ENCODE measurements around the gene DCST2. TPM values are rescaled to one million over a fixed set of nuclear protein-coding genes. Genes with fewer than 3 reads are reported as not detected.

The DCST2 gene
- total RNA-seq, 1 experiment from 2014 or later, result 0.31 TPM

DNA sequence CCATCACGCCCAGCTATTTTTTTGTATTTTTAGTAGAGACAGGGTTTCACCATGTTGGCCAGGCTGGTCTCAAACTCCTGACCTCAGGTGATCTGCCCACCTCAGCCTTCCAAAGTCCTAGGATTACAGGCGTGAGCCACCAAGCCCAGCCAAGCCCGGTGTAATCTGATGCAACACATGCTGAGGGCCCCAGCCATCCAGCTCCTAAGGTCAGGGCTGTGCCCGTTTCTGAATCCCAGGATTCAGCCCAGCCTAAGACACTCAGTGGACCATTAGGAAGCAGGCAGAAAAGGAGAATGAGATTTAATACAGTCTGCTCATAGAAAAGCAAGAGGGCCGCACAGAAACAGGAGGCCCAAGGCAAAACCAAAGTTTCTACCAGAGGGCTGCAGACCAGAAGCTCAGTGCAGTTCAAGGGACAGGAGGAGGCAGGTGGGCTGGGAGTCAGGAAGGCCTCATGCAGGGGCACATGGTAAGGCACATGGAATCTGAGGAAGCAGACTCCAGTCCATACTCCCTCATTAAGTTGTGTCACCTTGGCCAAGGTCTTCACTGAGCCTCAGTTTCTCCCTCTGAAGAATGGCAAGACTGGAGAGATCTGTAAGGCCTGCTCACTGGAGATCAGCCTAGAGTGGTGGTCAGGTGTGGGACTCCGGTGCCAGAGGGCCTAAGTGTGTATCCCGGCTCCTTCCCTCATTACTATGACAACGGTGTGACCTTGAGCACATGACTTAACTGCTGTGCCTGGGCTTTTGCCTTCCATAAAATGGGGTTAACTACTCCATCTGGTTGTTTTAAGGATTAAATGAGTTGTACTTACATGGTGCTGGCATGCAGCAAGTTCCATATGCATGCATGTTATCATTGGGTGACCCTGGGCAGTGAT, 15.1 kb upstream of the DCST2 start:
- Histone ChIP-seq H3K36me3 (replicated peaks; ENCODE audit: control insufficient read depth, insufficient read depth, low read length) (no peaks in the 10 kb centered on the region), H3K4me3 (ENCODE audit: insufficient read depth, low read depth, low read length) (no peak overlapping the region), H3K27me3 (ENCODE audit: control insufficient read depth, insufficient read depth, low read length) (peaks cover 18% of the 10 kb centered on the region)
- DNase-seq, result no peak

DNA sequence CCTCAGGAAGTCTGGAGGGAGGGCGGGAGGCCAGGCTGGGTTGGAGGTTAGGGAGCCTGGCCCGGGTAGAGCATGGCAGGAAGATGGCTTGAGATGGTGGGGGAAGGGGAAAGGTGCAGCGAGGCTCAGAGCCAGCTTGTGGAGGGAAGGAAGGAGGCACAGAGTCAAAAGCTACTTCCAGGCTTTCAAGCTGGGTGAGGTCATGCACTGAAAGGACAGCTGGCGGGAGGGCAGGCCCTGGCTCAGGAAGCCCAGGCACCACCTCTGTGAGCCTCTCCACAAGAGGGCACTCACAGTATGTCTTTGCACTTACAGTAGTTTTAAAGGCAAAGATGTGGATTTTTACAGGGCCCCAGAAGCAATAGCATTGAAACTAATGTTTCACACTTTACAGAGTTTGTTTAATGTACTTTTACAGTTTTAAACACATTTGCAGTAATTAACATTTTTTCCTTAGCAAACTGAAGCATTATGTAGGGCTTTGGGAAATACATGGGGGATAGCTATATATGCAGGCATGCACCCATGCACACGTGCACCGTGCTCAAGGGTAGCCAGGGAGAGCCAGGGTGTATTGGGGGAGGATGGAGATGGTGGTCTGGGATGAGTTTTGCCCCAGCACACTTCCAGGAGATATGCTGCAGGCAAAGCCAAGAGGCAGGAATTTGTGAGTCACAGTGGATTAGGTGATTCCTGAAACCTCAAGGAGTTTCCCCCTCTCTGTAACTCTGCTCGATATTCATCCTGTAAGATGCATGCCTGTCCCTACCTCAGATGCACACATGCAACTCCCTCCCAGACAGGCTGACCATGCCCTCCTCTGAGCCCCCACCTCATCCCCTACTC, 11.5 kb upstream of the DCST2 start:
- Histone ChIP-seq H3K36me3 (replicated peaks; ENCODE audit: control insufficient read depth, insufficient read depth, low read length) (no peaks in the 10 kb centered on the region), H3K4me3 (ENCODE audit: insufficient read depth, low read depth, low read length) (no peak overlapping the region), H3K27me3 (ENCODE audit: control insufficient read depth, insufficient read depth, low read length) (peaks cover 3% of the 10 kb centered on the region; the same call in 1 of the 2 replicates)
- peak; percentile 95 for DNase-seq

DNA sequence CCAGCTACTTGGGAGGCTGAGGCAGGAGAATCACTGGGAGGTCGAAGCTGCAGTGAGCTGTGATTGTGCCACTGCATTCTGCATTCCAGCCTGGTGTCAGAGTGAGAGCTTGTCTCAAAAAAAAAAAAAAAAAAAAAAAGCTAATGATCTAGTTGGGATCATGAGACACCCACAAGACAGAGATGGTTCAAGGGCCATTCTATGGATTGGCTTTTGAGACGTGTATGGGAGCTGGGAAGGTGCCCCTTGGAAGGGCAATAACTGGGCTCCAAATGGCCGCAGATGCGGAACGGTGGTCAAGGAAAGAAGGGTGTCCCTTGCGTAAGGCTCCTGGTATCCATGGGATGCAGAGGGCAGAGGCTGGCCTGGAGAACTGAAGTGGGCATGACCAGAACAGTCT, 10.8 kb upstream of the DCST2 start:
- no peak overlapping the region for H3K4me3 ChIP-seq (ENCODE audit: insufficient read depth, low read depth, low read length)
- no peak for DNase-seq
- no peaks in the 10 kb centered on the region for H3K36me3 ChIP-seq (replicated peaks; ENCODE audit: control insufficient read depth, insufficient read depth, low read length)
- peaks cover 3% of the 10 kb centered on the region; the same call in 1 of the 2 replicates for H3K27me3 ChIP-seq (ENCODE audit: control insufficient read depth, insufficient read depth, low read length)

DNA sequence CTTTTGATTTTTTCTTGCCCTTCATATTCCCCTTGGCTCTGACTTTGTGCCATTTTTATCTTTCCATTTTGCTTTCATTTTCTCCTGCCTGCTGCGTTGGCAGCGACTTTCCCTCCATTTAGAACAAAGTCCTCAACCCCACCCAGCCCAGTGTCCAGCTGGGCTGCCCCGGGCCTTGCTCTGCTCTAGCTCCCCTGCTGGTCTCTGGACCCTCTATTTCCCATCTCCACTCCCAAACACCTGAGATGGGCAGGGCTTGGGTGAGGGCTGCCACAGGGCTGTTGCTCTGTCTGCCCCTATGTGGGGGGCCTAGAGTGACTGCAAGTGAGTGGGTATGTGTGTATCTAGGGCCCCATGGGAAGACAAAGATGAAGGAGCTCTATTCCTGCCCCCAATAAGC, 10.2 kb upstream of the DCST2 start:
- no peak overlapping the region for H3K4me3 ChIP-seq (ENCODE audit: insufficient read depth, low read depth, low read length)
- peaks cover 7% of the 10 kb centered on the region for H3K27me3 ChIP-seq (ENCODE audit: control insufficient read depth, insufficient read depth, low read length)
- DNase-seq, result no peak
- no peaks in the 10 kb centered on the region for H3K36me3 ChIP-seq (replicated peaks; ENCODE audit: control insufficient read depth, insufficient read depth, low read length)

DNA sequence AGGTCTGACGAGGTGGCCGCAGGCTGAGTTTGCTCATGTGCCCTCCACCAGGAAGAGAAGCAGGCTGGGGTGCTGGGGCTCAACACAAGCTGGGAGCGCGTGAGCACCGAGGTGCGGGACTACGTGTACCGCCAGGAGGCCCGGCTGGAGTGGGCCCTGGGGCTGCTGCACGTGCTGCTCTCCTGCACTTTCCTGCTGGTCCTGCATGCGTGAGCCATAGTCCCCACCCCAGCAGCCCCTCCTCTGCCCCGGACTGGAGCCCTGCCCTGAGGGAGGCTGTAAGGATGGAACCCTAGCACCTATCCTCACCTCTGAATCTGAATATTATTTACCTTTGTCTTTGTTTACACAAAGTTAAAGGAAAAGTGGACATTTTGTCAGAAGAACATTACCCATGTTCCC, 9.7 kb upstream of the DCST2 start:
- Histone ChIP-seq H3K4me3 (ENCODE audit: insufficient read depth, low read depth, low read length) (no peak overlapping the region), H3K27me3 (ENCODE audit: control insufficient read depth, insufficient read depth, low read length) (peaks cover 7% of the 10 kb centered on the region), H3K36me3 (replicated peaks; ENCODE audit: control insufficient read depth, insufficient read depth, low read length) (no peaks in the 10 kb centered on the region)
- DNase-seq, result no peak

DNA sequence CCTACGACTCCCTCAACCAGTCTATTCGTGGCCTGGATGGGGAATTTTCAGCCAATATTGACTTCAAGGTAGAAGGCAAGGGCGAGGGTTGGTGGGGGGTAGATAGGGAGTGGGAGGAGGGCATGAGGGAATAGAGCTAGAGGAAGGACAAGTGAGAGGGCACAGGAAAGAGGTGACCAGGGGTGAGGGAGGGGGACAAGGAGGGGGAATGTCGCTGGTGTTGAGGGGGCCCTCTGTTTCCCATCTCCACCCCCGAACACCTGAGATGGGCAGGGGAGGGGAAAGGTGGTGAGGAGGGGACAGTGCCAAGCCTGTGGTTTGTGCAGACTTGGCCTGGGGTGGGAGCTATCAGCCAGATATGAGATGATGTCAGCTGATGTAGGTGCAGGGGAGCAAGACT, 9.2 kb upstream of the DCST2 start:
- Histone ChIP-seq H3K27me3 (ENCODE audit: control insufficient read depth, insufficient read depth, low read length) (peaks cover 9% of the 10 kb centered on the region), H3K36me3 (replicated peaks; ENCODE audit: control insufficient read depth, insufficient read depth, low read length) (no peaks in the 10 kb centered on the region), H3K4me3 (ENCODE audit: insufficient read depth, low read depth, low read length) (no peak overlapping the region)
- no peak for DNase-seq

DNA sequence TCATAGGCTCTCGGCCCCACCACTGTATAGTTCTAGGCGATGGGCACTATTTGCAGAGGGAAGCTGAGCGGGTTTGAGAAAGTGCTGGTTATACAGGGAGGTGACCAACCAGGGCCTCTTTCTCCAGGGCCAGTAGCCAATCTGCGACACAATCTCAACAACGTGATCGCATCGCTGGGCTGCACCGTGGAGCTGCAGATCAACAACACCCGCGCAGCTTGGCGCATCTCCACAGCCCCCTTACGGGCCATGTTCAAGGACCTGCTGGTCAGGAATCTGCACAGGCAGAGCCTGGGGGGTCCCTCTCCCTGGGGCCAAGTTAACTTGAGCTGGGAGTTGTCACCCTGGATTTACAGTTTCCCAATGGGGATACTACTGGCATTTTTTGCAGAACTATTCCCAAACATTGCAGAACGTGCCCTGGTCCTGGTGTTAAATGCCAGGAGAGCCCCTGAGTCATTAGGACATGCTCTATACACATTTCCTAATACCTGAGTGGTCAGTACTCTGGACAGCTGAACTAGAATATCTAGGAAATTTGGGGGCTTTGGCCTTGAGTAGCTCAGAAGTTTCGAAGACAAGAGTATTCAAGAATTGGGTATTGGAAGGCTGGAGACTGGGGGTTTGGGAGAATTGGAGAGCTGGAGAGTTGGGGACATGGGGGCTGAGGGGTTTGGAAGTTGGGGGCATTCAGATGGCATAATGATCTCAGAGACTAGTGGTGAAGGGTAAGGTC, 6.9 kb upstream of the DCST2 start:
- Histone ChIP-seq H3K4me3 (ENCODE audit: insufficient read depth, low read depth, low read length) (no peak overlapping the region), H3K27me3 (ENCODE audit: control insufficient read depth, insufficient read depth, low read length) (peaks cover 9% of the 10 kb centered on the region), H3K36me3 (replicated peaks; ENCODE audit: control insufficient read depth, insufficient read depth, low read length) (no peaks in the 10 kb centered on the region)
- DNase-seq, result no peak

DNA sequence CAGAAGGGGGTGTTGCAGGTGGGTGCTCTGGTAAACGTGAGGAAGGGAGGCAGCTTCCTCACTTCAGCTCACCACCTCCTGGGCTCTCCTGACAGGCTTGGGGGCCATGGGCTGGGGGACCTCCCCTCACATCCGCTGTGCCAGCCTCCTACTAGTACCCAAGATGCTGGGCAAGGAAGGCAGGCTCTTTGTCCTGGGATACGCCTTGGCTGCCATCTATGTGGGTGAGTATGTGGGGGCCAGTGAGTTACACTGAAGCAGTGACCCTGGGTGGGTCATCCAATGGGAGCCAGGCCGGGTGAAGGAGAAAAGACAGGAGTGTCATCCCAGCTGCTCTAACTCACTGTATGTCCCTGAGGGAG, 5.7 kb upstream of the DCST2 start:
- Histone ChIP-seq H3K27me3 (ENCODE audit: control insufficient read depth, insufficient read depth, low read length) (peaks cover 9% of the 10 kb centered on the region), H3K36me3 (replicated peaks; ENCODE audit: control insufficient read depth, insufficient read depth, low read length) (no peaks in the 10 kb centered on the region), H3K4me3 (ENCODE audit: insufficient read depth, low read depth, low read length) (no peak overlapping the region)
- no peak for DNase-seq

DNA sequence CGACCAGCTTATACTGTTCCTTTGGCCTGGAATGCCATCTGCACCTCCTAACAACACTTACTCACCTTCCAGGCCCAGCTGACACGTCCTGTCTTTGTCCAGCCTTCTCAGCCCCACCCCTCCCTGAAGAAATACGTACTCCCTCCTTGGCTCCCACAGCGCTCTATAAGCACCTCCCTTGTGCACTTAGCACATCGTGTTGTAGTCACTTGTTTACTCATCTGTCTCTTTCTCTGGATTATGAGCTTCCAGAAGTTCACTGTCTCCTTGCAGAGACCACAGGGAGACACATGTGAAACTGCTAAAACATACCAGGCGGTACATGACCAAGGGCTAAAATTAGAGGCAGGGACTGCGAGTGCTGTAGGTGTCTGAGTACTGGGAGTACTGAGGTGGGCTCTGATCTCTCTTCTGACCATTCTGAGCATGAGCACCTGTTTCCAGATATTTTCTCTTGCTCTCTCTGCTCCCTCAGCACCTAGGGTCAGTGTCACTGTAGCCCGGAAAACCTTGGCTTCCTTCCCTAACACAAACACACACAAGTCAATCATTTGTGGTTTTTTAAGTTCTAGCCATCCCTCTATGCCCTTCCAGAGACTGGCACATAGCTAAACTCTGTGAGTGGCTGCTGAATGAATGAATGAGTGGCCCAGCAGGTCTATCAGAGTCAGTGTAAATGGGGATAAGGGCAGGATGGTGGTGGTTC, 5.2 kb upstream of the DCST2 start:
- Histone ChIP-seq H3K27me3 (ENCODE audit: control insufficient read depth, insufficient read depth, low read length) (peaks cover 9% of the 10 kb centered on the region), H3K36me3 (replicated peaks; ENCODE audit: control insufficient read depth, insufficient read depth, low read length) (no peaks in the 10 kb centered on the region)
- DNase-seq, result no peak

DNA sequence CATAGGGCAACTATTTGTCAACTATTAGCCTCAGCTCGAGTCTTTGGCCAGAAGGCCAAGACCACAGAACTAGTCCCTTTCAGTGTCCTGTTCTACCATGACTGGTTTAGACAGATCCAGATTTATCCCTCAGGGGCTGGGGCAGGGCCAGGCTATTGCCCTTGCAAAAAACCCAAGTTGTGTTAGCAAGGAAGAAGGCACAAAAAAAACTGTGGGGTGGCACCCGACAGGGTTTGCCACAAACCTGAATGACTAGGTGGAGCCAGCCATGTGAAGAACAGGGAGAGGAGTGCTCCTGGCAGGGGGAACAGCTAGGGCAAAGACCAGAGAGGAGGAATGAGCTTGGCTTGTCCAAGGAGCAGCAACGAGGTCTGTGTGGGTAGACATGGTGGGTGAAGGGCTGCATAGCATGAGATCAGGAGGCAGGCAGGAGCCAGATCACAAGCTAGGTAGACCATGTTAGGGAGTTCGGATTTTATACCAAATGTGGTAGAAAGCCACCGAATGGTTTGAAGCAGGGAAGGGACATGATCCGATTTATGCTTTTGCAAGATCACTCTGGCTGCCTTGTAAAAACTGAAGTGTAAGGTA, 4.4 kb upstream of the DCST2 start:
- no peak for DNase-seq
- peaks cover 6% of the 10 kb centered on the region for H3K27me3 ChIP-seq (ENCODE audit: control insufficient read depth, insufficient read depth, low read length)
- H3K4me3 ChIP-seq (ENCODE audit: insufficient read depth, low read depth, low read length), result no peak overlapping the region
- no peaks in the 10 kb centered on the region for H3K36me3 ChIP-seq (replicated peaks; ENCODE audit: control insufficient read depth, insufficient read depth, low read length)

More for the DNA sequence above, 5.2 kb upstream of the DCST2 start:
- no peak overlapping the region for H3K4me3 ChIP-seq (ENCODE audit: insufficient read depth, low read depth, low read length)

DNA sequence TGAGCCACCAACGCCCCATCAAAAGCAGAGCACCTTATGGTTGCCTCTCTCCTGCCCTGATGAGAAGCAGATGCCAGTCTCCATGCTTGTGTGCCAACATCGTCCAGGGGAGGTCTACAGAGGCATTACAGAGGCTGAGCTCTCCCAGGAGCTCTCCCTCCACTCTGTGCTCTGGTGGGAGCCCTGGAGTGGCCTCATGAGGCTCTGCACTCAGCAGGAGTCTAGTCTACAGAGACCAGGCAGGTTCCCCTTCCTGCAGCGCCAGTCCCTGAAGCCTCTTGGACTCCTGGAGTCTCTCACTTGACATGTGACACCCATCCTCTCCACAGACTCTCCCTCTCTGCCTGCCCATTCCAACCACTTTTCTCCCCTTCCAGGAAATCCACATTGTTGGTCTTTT, 3.5 kb upstream of the DCST2 start:
- no peak for DNase-seq
- Histone ChIP-seq H3K27me3 (ENCODE audit: control insufficient read depth, insufficient read depth, low read length) (peaks cover 6% of the 10 kb centered on the region), H3K4me3 (ENCODE audit: insufficient read depth, low read depth, low read length) (no peak overlapping the region), H3K36me3 (replicated peaks; ENCODE audit: control insufficient read depth, insufficient read depth, low read length) (no peaks in the 10 kb centered on the region)

DNA sequence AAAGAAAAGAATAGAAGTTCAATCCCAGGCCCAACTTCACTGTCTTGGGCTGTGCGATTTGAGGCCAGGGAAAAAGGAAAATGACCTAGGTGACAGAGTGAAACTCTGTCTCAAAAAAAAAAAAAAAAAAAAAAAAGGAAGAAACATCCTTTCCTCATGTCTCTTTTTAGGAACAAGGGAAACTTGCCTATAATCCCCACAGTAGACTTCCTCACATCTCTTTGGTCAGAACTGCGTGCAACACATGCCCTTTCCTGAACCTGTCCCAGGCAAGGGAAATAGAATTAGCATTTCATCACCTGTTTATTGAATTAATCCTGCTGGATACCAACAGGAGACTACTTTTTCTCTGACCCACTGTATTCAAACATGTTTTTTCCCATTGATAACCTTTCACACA, 2.4 kb upstream of the DCST2 start:
- no peak overlapping the region for H3K4me3 ChIP-seq (ENCODE audit: insufficient read depth, low read depth, low read length)
- peaks cover 6% of the 10 kb centered on the region for H3K27me3 ChIP-seq (ENCODE audit: control insufficient read depth, insufficient read depth, low read length)
- no peak for DNase-seq

DNA sequence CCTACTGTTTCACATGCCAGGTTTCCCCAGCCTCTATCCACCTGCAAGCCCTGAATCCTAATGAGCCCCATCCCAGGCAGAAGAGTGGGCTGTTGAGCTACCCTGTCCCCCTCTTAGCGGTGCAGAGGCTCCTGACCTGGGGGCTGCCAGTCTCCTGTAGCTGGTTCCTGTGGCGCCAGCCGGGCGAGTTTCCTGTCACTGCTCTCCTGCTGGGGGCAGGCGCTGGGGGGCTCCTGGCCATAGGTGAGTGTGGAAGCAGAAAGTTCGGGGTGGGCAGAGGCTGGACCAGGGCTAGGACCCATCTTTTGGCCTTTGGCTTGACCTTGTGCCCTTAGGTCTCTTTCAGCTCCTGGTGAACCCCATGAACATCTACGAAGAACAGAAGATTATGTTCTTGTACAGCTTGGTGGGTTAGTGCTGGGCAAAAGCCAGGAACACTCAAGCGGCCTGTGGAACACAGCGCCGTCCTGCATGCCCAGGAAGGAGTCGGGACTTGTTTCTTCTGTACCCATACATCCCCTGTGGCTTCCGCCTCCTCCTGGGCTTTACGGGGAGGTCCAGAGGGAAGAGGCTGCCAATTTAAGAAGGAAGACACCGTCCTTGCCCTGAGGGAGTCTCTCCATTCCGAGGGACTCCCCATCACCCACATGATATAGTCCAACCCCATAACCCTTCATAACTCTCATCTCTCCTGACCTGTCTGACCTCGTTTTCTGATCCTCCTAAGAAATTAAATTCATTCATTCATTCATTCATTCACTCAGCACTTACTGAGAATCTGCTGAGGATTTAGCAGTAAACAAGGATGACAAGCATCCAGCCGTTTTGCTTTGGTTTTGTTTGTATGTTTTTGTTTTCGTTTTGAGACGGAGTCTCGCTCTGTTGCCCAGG, 982 bp upstream of the DCST2 start:
- peak; percentile 38 for DNase-seq
- H3K4me3 ChIP-seq (ENCODE audit: insufficient read depth, low read depth, low read length), result no peak overlapping the region

More for the DNA sequence above, 2.4 kb upstream of the DCST2 start:
- no peaks in the 10 kb centered on the region for H3K36me3 ChIP-seq (replicated peaks; ENCODE audit: control insufficient read depth, insufficient read depth, low read length)

More for the DNA sequence above, 982 bp upstream of the DCST2 start:
- peaks cover 6% of the 10 kb centered on the region for H3K27me3 ChIP-seq (ENCODE audit: control insufficient read depth, insufficient read depth, low read length)
- no peaks in the 10 kb centered on the region for H3K36me3 ChIP-seq (replicated peaks; ENCODE audit: control insufficient read depth, insufficient read depth, low read length)
